T-helper 2 cell treated with Interferon-gamma antibody and Interleukin-4, amounts not matched to agents 5 μg/mL and 100 μg/mL, for 36 hours (primary cell): ENCODE results near the gene IQCH.

Source experiments
- DNase-seq: peaks from one replicate; pipeline ENCODE4 v3.0.0; 2021; ENCODE audit warnings: low spot score
- H3K27ac Mint-ChIP-seq: one replicate; pipeline ENCODE4 v1.8.0; 2021; ENCODE audit warnings: mild to moderate bottlenecking, mixed read lengths
- H3K27me3 Mint-ChIP-seq: one replicate; pipeline ENCODE4 v1.8.0; 2021; ENCODE audit warnings: low read depth, mixed read lengths
- H3K36me3 Mint-ChIP-seq: one replicate; pipeline ENCODE4 v1.8.0; 2021; ENCODE audit warnings: low read depth, mixed read lengths
- H3K4me1 Mint-ChIP-seq: one replicate; pipeline ENCODE4 v1.8.0; 2021; ENCODE audit warnings: low read depth, mixed read lengths
- H3K4me3 Mint-ChIP-seq: one replicate; pipeline ENCODE4 v1.8.0; 2022; ENCODE audit warnings: mild to moderate bottlenecking, moderate library complexity, mixed read lengths
- H3K9me3 Mint-ChIP-seq: one replicate; pipeline ENCODE4 v1.8.0; 2021; ENCODE audit warnings: mixed read lengths

The IQCH gene

GRCh38 chr15:67386947-67387346 is 132.4 kb downstream of the IQCH start:
- Mint-ChIP-seq H3K9me3 (no peaks in the 10 kb centered on the region), H3K27ac (no peak overlapping the region), H3K27me3 (peaks cover 41% of the 10 kb centered on the region), H3K4me1 (peaks cover 2% of the 10 kb centered on the region), H3K36me3 (no peaks in the 10 kb centered on the region), H3K4me3 (no peak overlapping the region)
- DNase-seq: no peak

- no peaks in the 10 kb centered on the region for H3K4me1 Mint-ChIP-seq
- no peaks in the 10 kb centered on the region for H3K36me3 Mint-ChIP-seq
- DNase-seq: no peak
- no peak overlapping the region for H3K4me3 Mint-ChIP-seq
- no peaks in the 10 kb centered on the region for H3K9me3 Mint-ChIP-seq
- no peak overlapping the region for H3K27ac Mint-ChIP-seq
- peaks cover 38% of the 10 kb centered on the region for H3K27me3 Mint-ChIP-seq
These were observed 135.4 kb downstream of the IQCH start for GRCh38 chr15:67389975-67390374.

GRCh38 chr15:67394873-67395639 is 140.5 kb downstream of the IQCH start:
- no peaks in the 10 kb centered on the region for H3K9me3 Mint-ChIP-seq
- H3K4me1 Mint-ChIP-seq: no peaks in the 10 kb centered on the region
- H3K27me3 Mint-ChIP-seq: peaks cover 29% of the 10 kb centered on the region
- H3K36me3 Mint-ChIP-seq: no peaks in the 10 kb centered on the region
- H3K4me3 Mint-ChIP-seq: no peak overlapping the region
- no peak overlapping the region for H3K27ac Mint-ChIP-seq
- no peak for DNase-seq

- Mint-ChIP-seq H3K9me3 (no peaks in the 10 kb centered on the region), H3K4me3 (no peak overlapping the region), H3K4me1 (no peaks in the 10 kb centered on the region), H3K27me3 (peaks cover 25% of the 10 kb centered on the region), H3K27ac (no peak overlapping the region), H3K36me3 (no peaks in the 10 kb centered on the region)
- DNase-seq: no peak
These were observed 141.5 kb downstream of the IQCH start for GRCh38 chr15:67396114-67396513.

GRCh38 chr15:67397139-67397538 is 142.6 kb downstream of the IQCH start:
- peaks cover 19% of the 10 kb centered on the region for H3K27me3 Mint-ChIP-seq
- H3K36me3 Mint-ChIP-seq: no peaks in the 10 kb centered on the region
- no peak overlapping the region for H3K27ac Mint-ChIP-seq
- no peak overlapping the region for H3K4me3 Mint-ChIP-seq
- H3K9me3 Mint-ChIP-seq: no peaks in the 10 kb centered on the region
- no peaks in the 10 kb centered on the region for H3K4me1 Mint-ChIP-seq
- DNase-seq: no peak

GRCh38 chr15:67399925-67400324 is 145.3 kb downstream of the IQCH start:
- H3K27ac Mint-ChIP-seq: no peak overlapping the region
- no peaks in the 10 kb centered on the region for H3K36me3 Mint-ChIP-seq

GRCh38 chr15:67400890-67401289 is 146.3 kb downstream of the IQCH start:
- Mint-ChIP-seq H3K36me3 (no peaks in the 10 kb centered on the region), H3K9me3 (no peaks in the 10 kb centered on the region), H3K4me1 (no peaks in the 10 kb centered on the region), H3K4me3 (no peak overlapping the region), H3K27ac (no peak overlapping the region), H3K27me3 (peaks cover 24% of the 10 kb centered on the region)
- no peak for DNase-seq

More at GRCh38 chr15:67399925-67400324, 145.3 kb downstream of the IQCH start:
- no peaks in the 10 kb centered on the region for H3K9me3 Mint-ChIP-seq
- no peak for DNase-seq
- peaks cover 22% of the 10 kb centered on the region for H3K27me3 Mint-ChIP-seq
- H3K4me3 Mint-ChIP-seq: no peak overlapping the region
- H3K4me1 Mint-ChIP-seq: no peaks in the 10 kb centered on the region

- Mint-ChIP-seq H3K4me3 (no peak overlapping the region), H3K4me1 (no peaks in the 10 kb centered on the region), H3K9me3 (no peaks in the 10 kb centered on the region), H3K27ac (no peak overlapping the region), H3K36me3 (no peaks in the 10 kb centered on the region), H3K27me3 (peaks cover 21% of the 10 kb centered on the region)
- no peak for DNase-seq
These were observed 146.8 kb downstream of the IQCH start for GRCh38 chr15:67401336-67401735.

- H3K4me1 Mint-ChIP-seq: no peaks in the 10 kb centered on the region
- H3K36me3 Mint-ChIP-seq: no peaks in the 10 kb centered on the region
- H3K27me3 Mint-ChIP-seq: peaks cover 25% of the 10 kb centered on the region
- DNase-seq: no peak
- H3K9me3 Mint-ChIP-seq: no peaks in the 10 kb centered on the region
- no peak overlapping the region for H3K4me3 Mint-ChIP-seq
- no peak overlapping the region for H3K27ac Mint-ChIP-seq
These were observed 149.0 kb downstream of the IQCH start for GRCh38 chr15:67403428-67404154.

GRCh38 chr15:67405208-67406191 is 150.9 kb downstream of the IQCH start:
- H3K4me1 Mint-ChIP-seq: no peaks in the 10 kb centered on the region
- H3K36me3 Mint-ChIP-seq: no peaks in the 10 kb centered on the region
- no peaks in the 10 kb centered on the region for H3K9me3 Mint-ChIP-seq
- DNase-seq: no peak
- H3K4me3 Mint-ChIP-seq: no peak overlapping the region
- no peak overlapping the region for H3K27ac Mint-ChIP-seq
- H3K27me3 Mint-ChIP-seq: peaks cover 18% of the 10 kb centered on the region

- no peak overlapping the region for H3K27ac Mint-ChIP-seq
- no peak for DNase-seq
These were observed 151.8 kb downstream of the IQCH start for GRCh38 chr15:67406257-67406861.

GRCh38 chr15:67407786-67408185 is 153.2 kb downstream of the IQCH start:
- Mint-ChIP-seq H3K4me3 (no peak overlapping the region), H3K9me3 (no peaks in the 10 kb centered on the region), H3K36me3 (no peaks in the 10 kb centered on the region), H3K4me1 (no peaks in the 10 kb centered on the region), H3K27ac (no peak overlapping the region), H3K27me3 (peaks cover 18% of the 10 kb centered on the region)
- DNase-seq: no peak

More at GRCh38 chr15:67406257-67406861, 151.8 kb downstream of the IQCH start:
- Mint-ChIP-seq H3K36me3 (no peaks in the 10 kb centered on the region), H3K4me1 (no peaks in the 10 kb centered on the region), H3K9me3 (no peaks in the 10 kb centered on the region), H3K27me3 (peaks cover 18% of the 10 kb centered on the region), H3K4me3 (no peak overlapping the region)

- Mint-ChIP-seq H3K27ac (no peak overlapping the region), H3K4me3 (no peak overlapping the region), H3K4me1 (peaks cover 1% of the 10 kb centered on the region), H3K9me3 (no peaks in the 10 kb centered on the region), H3K36me3 (no peaks in the 10 kb centered on the region), H3K27me3 (peaks cover 14% of the 10 kb centered on the region)
- no peak for DNase-seq
These were observed 154.6 kb downstream of the IQCH start for GRCh38 chr15:67409175-67409574.
